ENCODE data around the gene ITIH4.

DNA sequence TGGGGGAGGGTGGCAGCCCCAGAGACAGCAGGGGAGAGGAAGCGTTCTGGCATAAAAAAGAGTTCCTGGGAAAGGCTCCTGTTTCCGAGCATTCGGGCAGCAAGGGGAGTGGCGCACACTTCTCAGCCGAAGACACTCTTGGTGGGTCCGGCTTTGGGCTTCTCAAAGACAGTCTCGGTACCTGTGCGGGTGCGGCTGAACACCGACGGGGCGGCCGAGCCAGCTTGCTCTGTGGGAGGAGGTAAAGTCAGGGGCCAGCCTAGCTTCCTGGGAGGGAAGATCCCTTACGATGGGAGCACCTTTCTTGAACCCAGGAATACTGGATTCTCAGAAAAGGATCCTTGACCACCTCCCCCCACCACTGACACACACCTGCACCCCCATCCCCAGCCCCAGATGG, 2.7 kb upstream of the ITIH4 start:
- TF ChIP-seq, protein P1, sequence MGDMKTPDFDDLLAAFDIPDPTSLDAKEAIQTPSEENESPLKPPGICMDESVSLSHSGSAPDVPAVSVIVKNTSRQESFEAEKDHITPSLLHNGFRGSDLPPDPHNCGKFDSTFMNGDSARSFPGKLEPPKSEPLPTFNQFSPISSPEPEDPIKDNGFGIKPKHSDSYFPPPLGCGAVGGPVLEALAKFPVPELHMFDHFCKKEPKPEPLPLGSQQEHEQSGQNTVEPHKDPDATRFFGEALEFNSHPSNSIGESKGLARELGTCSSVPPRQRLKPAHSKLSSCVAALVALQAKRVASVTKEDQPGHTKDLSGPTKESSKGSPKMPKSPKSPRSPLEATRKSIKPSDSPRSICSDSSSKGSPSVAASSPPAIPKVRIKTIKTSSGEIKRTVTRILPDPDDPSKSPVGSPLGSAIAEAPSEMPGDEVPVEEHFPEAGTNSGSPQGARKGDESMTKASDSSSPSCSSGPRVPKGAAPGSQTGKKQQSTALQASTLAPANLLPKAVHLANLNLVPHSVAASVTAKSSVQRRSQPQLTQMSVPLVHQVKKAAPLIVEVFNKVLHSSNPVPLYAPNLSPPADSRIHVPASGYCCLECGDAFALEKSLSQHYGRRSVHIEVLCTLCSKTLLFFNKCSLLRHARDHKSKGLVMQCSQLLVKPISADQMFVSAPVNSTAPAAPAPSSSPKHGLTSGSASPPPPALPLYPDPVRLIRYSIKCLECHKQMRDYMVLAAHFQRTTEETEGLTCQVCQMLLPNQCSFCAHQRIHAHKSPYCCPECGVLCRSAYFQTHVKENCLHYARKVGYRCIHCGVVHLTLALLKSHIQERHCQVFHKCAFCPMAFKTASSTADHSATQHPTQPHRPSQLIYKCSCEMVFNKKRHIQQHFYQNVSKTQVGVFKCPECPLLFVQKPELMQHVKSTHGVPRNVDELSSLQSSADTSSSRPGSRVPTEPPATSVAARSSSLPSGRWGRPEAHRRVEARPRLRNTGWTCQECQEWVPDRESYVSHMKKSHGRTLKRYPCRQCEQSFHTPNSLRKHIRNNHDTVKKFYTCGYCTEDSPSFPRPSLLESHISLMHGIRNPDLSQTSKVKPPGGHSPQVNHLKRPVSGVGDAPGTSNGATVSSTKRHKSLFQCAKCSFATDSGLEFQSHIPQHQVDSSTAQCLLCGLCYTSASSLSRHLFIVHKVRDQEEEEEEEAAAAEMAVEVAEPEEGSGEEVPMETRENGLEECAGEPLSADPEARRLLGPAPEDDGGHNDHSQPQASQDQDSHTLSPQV (IDR thresholded peaks at IDR 0.05), result no peak
- TF ChIP-seq, protein P2, sequence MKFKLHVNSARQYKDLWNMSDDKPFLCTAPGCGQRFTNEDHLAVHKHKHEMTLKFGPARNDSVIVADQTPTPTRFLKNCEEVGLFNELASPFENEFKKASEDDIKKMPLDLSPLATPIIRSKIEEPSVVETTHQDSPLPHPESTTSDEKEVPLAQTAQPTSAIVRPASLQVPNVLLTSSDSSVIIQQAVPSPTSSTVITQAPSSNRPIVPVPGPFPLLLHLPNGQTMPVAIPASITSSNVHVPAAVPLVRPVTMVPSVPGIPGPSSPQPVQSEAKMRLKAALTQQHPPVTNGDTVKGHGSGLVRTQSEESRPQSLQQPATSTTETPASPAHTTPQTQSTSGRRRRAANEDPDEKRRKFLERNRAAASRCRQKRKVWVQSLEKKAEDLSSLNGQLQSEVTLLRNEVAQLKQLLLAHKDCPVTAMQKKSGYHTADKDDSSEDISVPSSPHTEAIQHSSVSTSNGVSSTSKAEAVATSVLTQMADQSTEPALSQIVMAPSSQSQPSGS (IDR thresholded peaks at IDR 0.05; ENCODE audit: low read length), result no peak
- TF ChIP-seq POLR2AphosphoS5 (IDR thresholded peaks at IDR 0.05; ENCODE audit: low read length), result no peak
- no peak for TF ChIP-seq SIN3A (IDR thresholded peaks at IDR 0.05; ENCODE audit: low read depth, low read length)
- TF ChIP-seq RBBP5 (conservative IDR thresholded peaks at IDR 0.05), result no peak
- TF ChIP-seq, protein P3, sequence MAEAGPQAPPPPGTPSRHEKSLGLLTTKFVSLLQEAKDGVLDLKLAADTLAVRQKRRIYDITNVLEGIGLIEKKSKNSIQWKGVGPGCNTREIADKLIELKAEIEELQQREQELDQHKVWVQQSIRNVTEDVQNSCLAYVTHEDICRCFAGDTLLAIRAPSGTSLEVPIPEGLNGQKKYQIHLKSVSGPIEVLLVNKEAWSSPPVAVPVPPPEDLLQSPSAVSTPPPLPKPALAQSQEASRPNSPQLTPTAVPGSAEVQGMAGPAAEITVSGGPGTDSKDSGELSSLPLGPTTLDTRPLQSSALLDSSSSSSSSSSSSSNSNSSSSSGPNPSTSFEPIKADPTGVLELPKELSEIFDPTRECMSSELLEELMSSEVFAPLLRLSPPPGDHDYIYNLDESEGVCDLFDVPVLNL (IDR thresholded peaks at IDR 0.05; ENCODE audit: low read depth, low read length), result no peak
- no peak for TF ChIP-seq CTCF (IDR thresholded peaks at IDR 0.05 in 2 of 3, conservative IDR thresholded peaks at IDR 0.05 in 1 of 3; ENCODE audit: control insufficient read depth in 2 of 3, extremely low read depth in 1 of 3, insufficient read depth in 1 of 3, low read depth in 3 of 3, low read length in 3 of 3)
- no peak for TF ChIP-seq RAD21 (IDR thresholded peaks at IDR 0.05; ENCODE audit: insufficient read depth, low read depth, low read length)
- TF ChIP-seq LARP7 (IDR thresholded peaks at IDR 0.05), result no peak
- TF ChIP-seq JUND (IDR thresholded peaks at IDR 0.05; ENCODE audit: low read depth, low read length), result no peak
- TF ChIP-seq HDGF (IDR thresholded peaks at IDR 0.05), result no peak
- TF ChIP-seq POLR2A (IDR thresholded peaks at IDR 0.05; ENCODE audit: low read depth, low read length), result no peak

Measured in GM12878 (cell line).